Endothelial cell of umbilical vein (primary cell): ENCODE data around the gene TUBGCP2.

Experiments
- EZH2 ChIP-seq: IDR thresholded peaks from 2 replicates; pipeline ENCODE4 v1.6.1; 2012; ENCODE audit warnings: borderline replicate concordance, low read depth, mild to moderate bottlenecking, moderate library complexity, low read length, inconsistent platforms; ENCODE audit not compliant: severe bottlenecking
- POLR2A ChIP-seq: IDR thresholded peaks from 2 replicates; pipeline ENCODE4 v1.6.1; 2012; ENCODE audit warnings: low read depth, mild to moderate bottlenecking, control low read depth, low read length
- POLR2AphosphoS5 ChIP-seq: IDR thresholded peaks from 2 replicates; pipeline ENCODE4 v1.6.1; 2012; ENCODE audit warnings: low read depth, mild to moderate bottlenecking, control low read depth, low read length, moderate library complexity; ENCODE audit not compliant: insufficient read depth
- TF ChIP-seq, protein P1 (sequence below), 2 donors: IDR thresholded peaks; 1 replicate in 1 of 2; 2 replicates in 1 of 2; pipeline ENCODE4 v1.5.1; 2011; ENCODE audit warnings: low read length in 2 of 2, mild to moderate bottlenecking in 2 of 2, moderate library complexity in 2 of 2, control low read depth in 1 of 2, inconsistent platforms in 1 of 2, low read depth in 1 of 2; ENCODE audit not compliant: insufficient read depth in 1 of 2; ENCODE audit errors: extremely low read depth in 1 of 2

DNA sequence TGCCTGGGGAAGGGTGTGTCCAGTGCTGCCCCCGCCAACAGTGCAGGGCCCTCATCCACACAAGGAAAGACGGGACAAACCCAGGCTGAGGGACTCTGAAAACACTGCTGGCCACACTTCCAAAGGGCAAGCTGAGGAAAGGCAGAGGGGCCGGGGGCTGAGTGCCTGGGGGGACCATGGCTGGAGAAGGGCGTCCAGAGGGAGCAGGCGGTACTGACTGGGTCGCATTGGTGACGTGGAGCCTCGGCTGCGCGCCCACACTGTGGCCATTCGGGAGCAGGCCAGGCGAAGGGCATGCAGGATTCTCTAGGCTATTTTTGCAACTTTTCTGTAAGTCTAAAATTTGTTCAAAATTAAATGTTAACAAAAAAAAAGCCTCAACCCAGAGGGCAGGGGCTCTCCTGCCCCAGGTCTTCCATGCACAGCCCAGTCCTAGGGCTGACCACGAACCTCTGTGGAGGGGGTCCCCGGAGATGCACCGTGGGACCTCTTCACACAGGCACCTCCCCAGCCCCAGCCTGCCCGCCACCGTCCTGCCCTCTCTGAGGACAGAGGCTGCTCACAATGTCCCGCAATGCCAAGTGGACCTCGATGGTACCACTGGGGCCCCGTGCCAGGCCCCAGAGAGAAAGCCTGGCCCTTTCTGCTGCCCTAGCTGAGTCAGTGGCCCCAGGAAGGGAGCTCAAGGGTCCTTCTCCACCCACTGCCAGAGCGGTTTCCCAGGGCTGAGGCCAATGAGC lies 42.4 kb downstream of the TUBGCP2 start:
- no peak for TF ChIP-seq POLR2AphosphoS5
- TF ChIP-seq, protein P1, sequence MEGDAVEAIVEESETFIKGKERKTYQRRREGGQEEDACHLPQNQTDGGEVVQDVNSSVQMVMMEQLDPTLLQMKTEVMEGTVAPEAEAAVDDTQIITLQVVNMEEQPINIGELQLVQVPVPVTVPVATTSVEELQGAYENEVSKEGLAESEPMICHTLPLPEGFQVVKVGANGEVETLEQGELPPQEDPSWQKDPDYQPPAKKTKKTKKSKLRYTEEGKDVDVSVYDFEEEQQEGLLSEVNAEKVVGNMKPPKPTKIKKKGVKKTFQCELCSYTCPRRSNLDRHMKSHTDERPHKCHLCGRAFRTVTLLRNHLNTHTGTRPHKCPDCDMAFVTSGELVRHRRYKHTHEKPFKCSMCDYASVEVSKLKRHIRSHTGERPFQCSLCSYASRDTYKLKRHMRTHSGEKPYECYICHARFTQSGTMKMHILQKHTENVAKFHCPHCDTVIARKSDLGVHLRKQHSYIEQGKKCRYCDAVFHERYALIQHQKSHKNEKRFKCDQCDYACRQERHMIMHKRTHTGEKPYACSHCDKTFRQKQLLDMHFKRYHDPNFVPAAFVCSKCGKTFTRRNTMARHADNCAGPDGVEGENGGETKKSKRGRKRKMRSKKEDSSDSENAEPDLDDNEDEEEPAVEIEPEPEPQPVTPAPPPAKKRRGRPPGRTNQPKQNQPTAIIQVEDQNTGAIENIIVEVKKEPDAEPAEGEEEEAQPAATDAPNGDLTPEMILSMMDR (IDR thresholded peaks at IDR 0.05; ENCODE audit: extremely low read depth in 1 of 2, insufficient read depth in 1 of 2, low read depth in 1 of 2, low read length in 2 of 2), result no peak
- no peak for TF ChIP-seq EZH2
- TF ChIP-seq POLR2A, result no peak
